Progenitor cell of endocrine pancreas (in vitro differentiated cells): ENCODE data around the gene RBKS. TPM values are rescaled to one million over a fixed set of nuclear protein-coding genes. Genes with fewer than 3 reads are reported as not detected.

Experiments used
- DNase-seq: peaks from one replicate; pipeline ENCODE4 v3.0.0; 2021; ENCODE audit warnings: low spot score; ENCODE audit not compliant: unreplicated experiment
- H3K27ac Mint-ChIP-seq: 2 replicates; pipeline ENCODE4 v1.8.0; 2021; ENCODE audit warnings: mild to moderate bottlenecking, moderate library complexity, mixed read lengths
- H3K27me3 Mint-ChIP-seq: 2 replicates; pipeline ENCODE4 v1.8.0; 2021; ENCODE audit warnings: mixed read lengths
- H3K36me3 Mint-ChIP-seq: 2 replicates; pipeline ENCODE4 v1.8.0; 2022; ENCODE audit warnings: mixed read lengths; ENCODE audit not compliant: insufficient read depth
- H3K4me1 Mint-ChIP-seq: 2 replicates; pipeline ENCODE4 v1.8.0; 2021; ENCODE audit warnings: low read depth, mixed read lengths
- H3K4me3 Mint-ChIP-seq: 2 replicates; pipeline ENCODE4 v1.8.0; 2021; ENCODE audit warnings: low read depth, mild to moderate bottlenecking, moderate library complexity, mixed read lengths
- H3K9me3 Mint-ChIP-seq: 2 replicates; pipeline ENCODE4 v1.8.0; 2021; ENCODE audit warnings: low read depth, mixed read lengths
- total RNA-seq: library from RNA; stranded (reverse); gene quantifications from 2 replicates; pipeline ENCODE4 v1.2.1, GENCODE V29; 2021
- TF ChIP-seq, protein P1 (sequence below): fragments of 200-600 bp; sonication (generic); IDR thresholded peaks from one replicate; pipeline ENCODE4 v1.5.0; 2021; ENCODE audit warnings: antibody characterized with exemption, mild to moderate bottlenecking; ENCODE audit not compliant: unreplicated experiment

The RBKS gene
- total RNA-seq, 1 donor from 2014 or later: 5.4 TPM

DNA sequence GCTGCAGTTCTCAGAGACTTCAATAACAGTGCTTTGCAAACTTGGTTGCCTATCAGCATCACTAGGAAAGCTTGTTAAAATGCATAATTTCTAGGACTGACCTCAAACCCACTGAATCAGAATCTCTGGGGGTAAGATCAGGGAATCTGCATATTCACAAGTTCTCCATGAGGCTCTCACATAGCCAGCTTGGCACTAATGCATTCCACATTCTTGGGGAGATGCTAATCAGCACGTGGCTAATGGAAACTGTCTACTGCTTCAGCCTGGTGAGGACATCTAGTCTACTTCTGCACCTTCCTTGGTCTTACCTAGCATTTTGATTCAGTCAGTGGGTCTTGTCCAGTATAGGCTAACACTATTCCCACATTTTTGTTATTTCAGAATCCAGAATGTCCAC is 56.3 kb downstream of the RBKS start:
- H3K36me3 Mint-ChIP-seq: peaks cover 12% of the 10 kb centered on the region
- no peak overlapping the region for H3K27ac Mint-ChIP-seq
- peaks cover 2% of the 10 kb centered on the region for H3K9me3 Mint-ChIP-seq
- no peaks in the 10 kb centered on the region for H3K27me3 Mint-ChIP-seq
- H3K4me1 Mint-ChIP-seq: peaks cover 6% of the 10 kb centered on the region
- TF ChIP-seq, protein P1, sequence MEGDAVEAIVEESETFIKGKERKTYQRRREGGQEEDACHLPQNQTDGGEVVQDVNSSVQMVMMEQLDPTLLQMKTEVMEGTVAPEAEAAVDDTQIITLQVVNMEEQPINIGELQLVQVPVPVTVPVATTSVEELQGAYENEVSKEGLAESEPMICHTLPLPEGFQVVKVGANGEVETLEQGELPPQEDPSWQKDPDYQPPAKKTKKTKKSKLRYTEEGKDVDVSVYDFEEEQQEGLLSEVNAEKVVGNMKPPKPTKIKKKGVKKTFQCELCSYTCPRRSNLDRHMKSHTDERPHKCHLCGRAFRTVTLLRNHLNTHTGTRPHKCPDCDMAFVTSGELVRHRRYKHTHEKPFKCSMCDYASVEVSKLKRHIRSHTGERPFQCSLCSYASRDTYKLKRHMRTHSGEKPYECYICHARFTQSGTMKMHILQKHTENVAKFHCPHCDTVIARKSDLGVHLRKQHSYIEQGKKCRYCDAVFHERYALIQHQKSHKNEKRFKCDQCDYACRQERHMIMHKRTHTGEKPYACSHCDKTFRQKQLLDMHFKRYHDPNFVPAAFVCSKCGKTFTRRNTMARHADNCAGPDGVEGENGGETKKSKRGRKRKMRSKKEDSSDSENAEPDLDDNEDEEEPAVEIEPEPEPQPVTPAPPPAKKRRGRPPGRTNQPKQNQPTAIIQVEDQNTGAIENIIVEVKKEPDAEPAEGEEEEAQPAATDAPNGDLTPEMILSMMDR: no peak
- DNase-seq: no peak
- no peak overlapping the region for H3K4me3 Mint-ChIP-seq

DNA sequence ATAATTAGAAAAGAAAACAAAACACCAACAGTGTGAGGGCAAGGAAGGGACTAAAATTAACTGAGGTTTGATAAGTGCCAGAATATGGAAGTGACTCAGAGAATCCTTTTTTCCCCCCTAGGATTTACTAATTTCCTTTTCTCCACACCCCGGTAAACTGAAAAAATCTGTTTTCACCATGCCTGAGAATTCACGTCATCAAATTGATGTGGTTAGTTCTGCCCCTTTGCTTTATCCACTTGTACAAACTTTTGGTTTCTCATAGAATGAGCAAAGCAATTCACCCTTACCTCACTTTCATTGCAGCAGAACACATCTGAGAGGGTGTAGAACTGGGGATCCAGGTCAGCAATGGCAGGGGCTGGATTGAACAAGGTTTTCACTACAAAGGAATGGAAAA is 57.8 kb downstream of the RBKS start:
- Mint-ChIP-seq H3K27ac (no peak overlapping the region), H3K4me1 (peaks cover 9% of the 10 kb centered on the region), H3K4me3 (no peak overlapping the region), H3K9me3 (peaks cover 2% of the 10 kb centered on the region), H3K36me3 (peaks cover 11% of the 10 kb centered on the region), H3K27me3 (no peaks in the 10 kb centered on the region)
- TF ChIP-seq, protein P1: no peak
- no peak for DNase-seq

DNA sequence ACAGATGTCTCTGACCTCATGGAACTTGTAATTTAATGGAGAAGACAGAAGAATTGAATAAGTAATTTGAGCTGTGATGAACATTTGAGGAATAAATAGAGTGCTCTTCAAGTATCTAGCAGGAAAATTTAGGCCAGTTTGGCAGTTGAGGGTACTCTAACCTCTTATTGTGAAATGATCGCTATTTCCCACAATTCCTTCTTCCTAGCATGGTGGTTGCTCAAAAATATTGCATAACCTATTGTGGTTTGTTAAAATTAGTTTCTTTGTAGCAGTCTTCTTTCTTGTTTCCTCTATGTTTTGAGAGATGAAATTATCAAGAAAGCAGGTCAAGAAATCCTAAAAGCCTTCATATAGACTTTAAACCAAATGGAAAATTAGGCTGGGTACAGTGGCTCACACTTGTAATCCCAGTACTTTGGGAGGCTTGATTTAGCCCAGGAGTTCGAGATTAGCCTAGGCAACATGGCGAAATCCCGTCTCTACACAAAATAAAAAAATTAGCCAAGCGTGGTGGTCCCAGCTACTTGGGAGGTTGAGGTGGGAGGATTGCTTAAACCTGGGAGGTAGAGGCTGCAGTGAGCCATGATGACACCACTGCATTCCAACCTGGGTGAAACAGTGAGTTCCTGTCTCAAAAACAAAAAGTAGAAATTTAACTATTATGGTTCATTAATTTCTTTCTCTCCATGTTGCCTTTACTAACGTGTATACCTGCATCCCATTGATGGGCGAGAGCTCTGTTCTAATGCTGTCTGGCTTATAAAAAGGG is 58.7 kb downstream of the RBKS start:
- Mint-ChIP-seq H3K4me3 (no peak overlapping the region), H3K27ac (no peak overlapping the region), H3K27me3 (no peaks in the 10 kb centered on the region), H3K9me3 (no peaks in the 10 kb centered on the region), H3K4me1 (peaks cover 9% of the 10 kb centered on the region), H3K36me3 (peaks cover 7% of the 10 kb centered on the region)
- DNase-seq: no peak
- TF ChIP-seq, protein P1: no peak

DNA sequence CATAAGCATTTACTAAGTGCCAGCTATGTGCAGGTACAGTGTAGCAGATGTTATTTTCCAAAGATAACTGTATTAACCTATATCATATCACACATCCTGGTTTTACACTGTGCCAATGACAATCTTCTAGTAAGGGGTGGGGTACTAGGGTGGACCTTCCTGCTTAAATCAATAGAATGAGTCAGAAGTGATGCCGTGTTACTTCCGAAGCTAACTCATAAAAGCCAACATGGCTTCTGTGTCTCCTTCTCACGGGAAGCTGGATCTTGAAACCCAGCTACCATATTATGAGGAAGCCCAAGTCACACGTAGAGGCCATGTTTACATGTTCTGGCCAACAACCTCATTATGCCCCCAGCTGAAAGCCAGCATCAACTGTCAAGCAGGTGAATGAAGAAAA is 59.5 kb downstream of the RBKS start:
- H3K4me1 Mint-ChIP-seq: peaks cover 9% of the 10 kb centered on the region
- no peak for DNase-seq
- TF ChIP-seq, protein P1: no peak
- H3K27ac Mint-ChIP-seq: no peak overlapping the region
- H3K36me3 Mint-ChIP-seq: peaks cover 4% of the 10 kb centered on the region
- H3K9me3 Mint-ChIP-seq: no peaks in the 10 kb centered on the region
- no peaks in the 10 kb centered on the region for H3K27me3 Mint-ChIP-seq
- H3K4me3 Mint-ChIP-seq: no peak overlapping the region

DNA sequence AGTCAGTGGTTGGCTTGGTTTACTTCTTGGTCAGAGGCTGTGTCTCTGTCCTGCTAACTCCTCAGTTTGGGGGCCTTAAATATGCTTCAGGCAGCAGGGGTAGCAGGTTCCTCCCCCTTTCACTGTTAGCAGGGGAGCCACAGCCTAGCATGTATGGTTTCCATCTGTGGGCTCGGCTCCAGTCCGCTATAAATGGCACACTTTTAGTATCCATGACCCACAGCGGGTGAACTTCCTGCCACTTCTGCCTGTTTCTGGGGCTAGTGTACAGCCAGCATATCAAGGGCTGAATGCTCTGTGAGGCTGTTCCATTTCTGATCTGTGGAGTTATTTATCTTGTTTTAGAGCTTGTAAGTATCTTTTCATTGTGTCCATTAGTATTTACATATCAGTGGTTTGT is 60.4 kb downstream of the RBKS start:
- H3K9me3 Mint-ChIP-seq: peaks cover 3% of the 10 kb centered on the region
- no peak for DNase-seq
- TF ChIP-seq, protein P1: no peak
- no peak overlapping the region for H3K27ac Mint-ChIP-seq
- no peak overlapping the region for H3K4me3 Mint-ChIP-seq
- H3K4me1 Mint-ChIP-seq: peaks cover 9% of the 10 kb centered on the region
- peaks cover 6% of the 10 kb centered on the region for H3K36me3 Mint-ChIP-seq
- no peaks in the 10 kb centered on the region for H3K27me3 Mint-ChIP-seq
